HCT116 (cell line): ENCODE measurements around the gene GARIN3. TPM values are rescaled to one million over a fixed set of nuclear protein-coding genes. Genes with fewer than 3 reads are reported as not detected.

Source experiments
- ATAC-seq: fragments of 200-7000 bp; cut with Tn5 transposase; 2 replicates; pipeline ENCODE4 v1.9.1; 2020; ENCODE audit warnings: mild to moderate bottlenecking, moderate library complexity
- BruUV-seq: library from RNA; stranded (reverse); fragments of 400-500 nt; replicated peaks from 2 replicates; lab custom pipeline; 2021; lab: Mats Ljungman, UMichigan
- CTCF ChIA-PET: fragments of 300-600 bp; sonication (Branson Sonifier 250); formaldehyde crosslinking; loops from one replicate; lab custom pipeline; 2021; ENCODE audit warnings: antibody characterized with exemption; lab: Charles Lee
- POLR2A ChIA-PET: fragments of 300-600, 350-600 bp; sonication (Branson Sonifier 250); formaldehyde crosslinking; loops from one replicate; lab custom pipeline; 2021; ENCODE audit warnings: antibody characterized with exemption; lab: Charles Lee
- RAD21 ChIA-PET, 2 experiments: fragments of 300-600 bp; sonication (Branson Sonifier 250); formaldehyde crosslinking; loops; one replicate each; lab custom pipeline; 2023; ENCODE audit warnings: low total read pairs in 2 of 2; ENCODE audit not compliant: uncharacterized antibody in 2 of 2, unreplicated experiment in 2 of 2, low non-redundant PET in 1 of 2; lab: Charles Lee
- DNase-seq: peaks from one replicate; pipeline ENCODE4 v3.0.0-alpha.2; 2010; ENCODE audit warnings: low read depth, low spot score
- H2AFZ ChIP-seq: fragments of 200-600 bp; shearing (Covaris generic), sonication (generic); 2 replicates; pipeline ENCODE4 v1.6.1; 2017; ENCODE audit warnings: low read depth, mixed run types, mixed read lengths, antibody characterized with exemption, low read length; ENCODE audit not compliant: poor library complexity, severe bottlenecking
- H3K27ac ChIP-seq: 2 replicates; pipeline ENCODE4 v1.5.1; 2012; ENCODE audit warnings: low read depth, low read length
- H3K27me3 ChIP-seq: fragments of 200-600 bp; sonication (generic); 2 replicates; pipeline ENCODE4 v1.6.1; 2016; ENCODE audit warnings: mixed run types, low read length, mixed read lengths; ENCODE audit not compliant: insufficient read depth
- H3K36me3 ChIP-seq, 2 experiments: fragments of 200-500 bp in 1 of 2; fragments of 200-600 bp in 1 of 2; sonication (Bioruptor generic) in 1 of 2; sonication (generic) in 1 of 2; 2 replicates each; pipeline versions ENCODE4 v1.5.1 to v1.6.1; 2014 to 2016; ENCODE audit warnings: low read length in 2 of 2, inconsistent platforms in 1 of 2, mixed read lengths in 1 of 2, mixed run types in 1 of 2; ENCODE audit not compliant: insufficient read depth in 2 of 2, control insufficient read depth in 1 of 2
- H3K4me1 ChIP-seq, 2 experiments: fragments of 200-600 bp in 1 of 2; sonication (generic) in 1 of 2; 2 replicates each; pipeline versions ENCODE4 v1.5.1 to v1.6.1; 2012 to 2017; ENCODE audit warnings: low read length in 2 of 2, inconsistent platforms in 1 of 2, mild to moderate bottlenecking in 1 of 2, mixed read lengths in 1 of 2, mixed run types in 1 of 2, moderate library complexity in 1 of 2; ENCODE audit not compliant: insufficient read depth in 2 of 2, control insufficient read depth in 1 of 2
- H3K4me2 ChIP-seq: fragments of 200-600 bp; sonication (generic); 2 replicates; pipeline ENCODE4 v1.6.1; 2017; ENCODE audit warnings: mixed run types, low read length, mixed read lengths
- H3K4me3 ChIP-seq, 2 experiments: fragments of 200-600 bp in 1 of 2; sonication (generic) in 1 of 2; replicated peaks in 1 of 2; 2 replicates each; pipeline ENCODE4 v1.5.1; 2011 to 2016; ENCODE audit warnings: low read length in 2 of 2, control low read depth in 1 of 2, low read depth in 1 of 2, mild to moderate bottlenecking in 1 of 2, mixed read lengths in 1 of 2, mixed run types in 1 of 2
- H3K79me2 ChIP-seq: fragments of 200-600 bp; sonication (generic); 2 replicates; pipeline ENCODE4 v1.6.1; 2017; ENCODE audit warnings: mild to moderate bottlenecking, mixed run types, low read length, moderate library complexity, mixed read lengths; ENCODE audit not compliant: insufficient read depth
- H3K9ac ChIP-seq: fragments of 200-600 bp; sonication (generic); 2 replicates; pipeline ENCODE4 v1.6.1; 2016; ENCODE audit warnings: low read length, mixed read lengths
- H3K9me2 ChIP-seq: fragments of 200-600 bp; sonication (generic), shearing (Covaris generic); 2 replicates; pipeline ENCODE4 v1.6.1; 2017; ENCODE audit warnings: mixed run types, mild to moderate bottlenecking, moderate library complexity; ENCODE audit not compliant: insufficient read depth
- H3K9me3 ChIP-seq, 2 experiments: fragments of 200-500 bp in 1 of 2; fragments of 200-600 bp in 1 of 2; sonication (Bioruptor generic) in 1 of 2; sonication (generic) in 1 of 2; 2 replicates each; pipeline ENCODE4 v1.6.1; 2014 to 2017; ENCODE audit warnings: low read length in 2 of 2, mixed read lengths in 2 of 2, inconsistent platforms in 1 of 2, low read depth in 1 of 2, mild to moderate bottlenecking in 1 of 2, mixed run types in 1 of 2, moderate library complexity in 1 of 2; ENCODE audit not compliant: control insufficient read depth in 1 of 2, insufficient read depth in 1 of 2
- H4K20me1 ChIP-seq: fragments of 200-600 bp; sonication (generic), shearing (Covaris generic); 2 replicates; pipeline ENCODE4 v1.6.1; 2017; ENCODE audit warnings: mixed run types, mild to moderate bottlenecking, moderate library complexity; ENCODE audit not compliant: insufficient read depth
- ATF3 ChIP-seq: IDR thresholded peaks from 2 replicates; pipeline ENCODE4 v1.6.1; 2012
- CBX3 ChIP-seq: IDR thresholded peaks from 2 replicates; pipeline ENCODE4 v1.6.1; 2012; ENCODE audit warnings: low read depth
- CEBPB ChIP-seq: IDR thresholded peaks from 2 replicates; pipeline ENCODE4 v1.6.1; 2012; ENCODE audit warnings: low read depth
- EGR1 ChIP-seq: IDR thresholded peaks from 2 replicates; pipeline ENCODE4 v1.6.1; 2012; ENCODE audit warnings: low read depth
- ELF1 ChIP-seq: IDR thresholded peaks from 2 replicates; pipeline ENCODE4 v1.6.1; 2012; ENCODE audit warnings: low read depth, borderline replicate concordance
- EZH2 ChIP-seq: fragments of 200-600 bp; sonication (generic); IDR thresholded peaks from 2 replicates; pipeline ENCODE4 v1.6.1; 2017; ENCODE audit warnings: antibody characterized with exemption, mixed run types
- EZH2phosphoT487 ChIP-seq: fragments of 200-600 bp; IDR thresholded peaks from 2 replicates; pipeline ENCODE4 v1.6.1; 2018; ENCODE audit warnings: antibody characterized with exemption, borderline replicate concordance
- FOSL1 ChIP-seq: IDR thresholded peaks from 2 replicates; pipeline ENCODE4 v1.6.1; 2012; ENCODE audit warnings: low read depth
- JUND ChIP-seq: IDR thresholded peaks from 2 replicates; pipeline ENCODE4 v1.6.1; 2012
- MAX ChIP-seq: IDR thresholded peaks from 2 replicates; pipeline ENCODE4 v1.6.1; 2012
- RAD21 ChIP-seq: IDR thresholded peaks from 2 replicates; pipeline ENCODE4 v1.6.1; 2012; ENCODE audit warnings: low read depth, mild to moderate bottlenecking
- REST ChIP-seq: IDR thresholded peaks from 2 replicates; pipeline ENCODE4 v1.6.1; 2012; ENCODE audit warnings: low read depth
- SIN3A ChIP-seq: IDR thresholded peaks from 2 replicates; pipeline ENCODE4 v1.6.1; 2012; ENCODE audit warnings: low read depth
- SP1 ChIP-seq: IDR thresholded peaks from 2 replicates; pipeline ENCODE4 v1.6.1; 2012; ENCODE audit warnings: low read depth
- SRF ChIP-seq: IDR thresholded peaks from 2 replicates; pipeline ENCODE4 v1.6.1; 2012; ENCODE audit warnings: low read depth
- ZFX ChIP-seq: fragments of 450-650 bp; IDR thresholded peaks from 2 replicates; pipeline ENCODE4 v1.6.1; 2017
- ZNF274 ChIP-seq: fragments of 200-500 bp; sonication (Bioruptor generic); IDR thresholded peaks from 2 replicates; pipeline ENCODE4 v1.6.1; 2014; ENCODE audit warnings: mild to moderate bottlenecking, low read depth, low read length, inconsistent platforms
- intact Hi-C: fragments of 100-400 bp; cut with micrococcal nuclease; formaldehyde crosslinking; loops from 2 replicates; pipeline ENCODE4 v1.10.0; 2022
- total RNA-seq: library from RNA; stranded (reverse); gene quantifications from one replicate; pipeline ENCODE4 v1.2.1, GENCODE V29; 2021; ENCODE audit not compliant: unreplicated experiment

The GARIN3 gene
- total RNA-seq, 1 experiment from 2014 or later = not detected

GRCh38 chr5:157175071-157175612 is 9.1 kb upstream of the GARIN3 start:
- TF ChIP-seq JUND = no peak
- TF ChIP-seq EGR1 = no peak
- TF ChIP-seq CEBPB = no peak
- TF ChIP-seq SIN3A = no peak
- TF ChIP-seq ZFX = no peak
- TF ChIP-seq ELF1 = no peak
- TF ChIP-seq FOSL1 = no peak
- TF ChIP-seq ZNF274 = no peak
- no peak for TF ChIP-seq ATF3
- no peak for TF ChIP-seq EZH2
- TF ChIP-seq MAX = no peak
- Histone ChIP-seq H3K79me2 (no peaks in the 10 kb centered on the region), H3K9ac (no peak overlapping the region), H3K27ac (no peak overlapping the region), H2AFZ (no peak overlapping the region), H3K9me2 (no peaks in the 10 kb centered on the region), H3K4me2 (no peak overlapping the region), H3K4me3 (no peak overlapping the region), H3K27me3 (peaks cover 21% of the 10 kb centered on the region), H4K20me1 (no peaks in the 10 kb centered on the region), H3K4me1 (no peaks in the 10 kb centered on the region), H3K36me3 (no peaks in the 10 kb centered on the region), H3K9me3 (no peaks in the 10 kb centered on the region)
- intact Hi-C loops = no loop called here
- no TSS peak for BruUV-seq
- POLR2A ChIA-PET = no interaction called here
- RAD21 ChIA-PET = no interaction called here
- ATAC-seq (no peak), DNase-seq (no peak)
- CTCF ChIA-PET = no interaction called here

- Histone ChIP-seq H3K4me3 (no peak overlapping the region), H3K9me3 (no peaks in the 10 kb centered on the region), H3K27me3 (peaks cover 5% of the 10 kb centered on the region; the same call in 1 of the 2 replicates), H3K79me2 (no peaks in the 10 kb centered on the region), H3K9ac (no peak overlapping the region), H3K27ac (no peak overlapping the region), H4K20me1 (no peaks in the 10 kb centered on the region), H3K36me3 (no peaks in the 10 kb centered on the region), H3K9me2 (no peaks in the 10 kb centered on the region), H3K4me2 (no peak overlapping the region), H2AFZ (no peak overlapping the region), H3K4me1 (no peaks in the 10 kb centered on the region)
- RAD21 ChIA-PET = no interaction called here
- no peak for DNase-seq
- CTCF ChIA-PET = no interaction called here
- BruUV-seq = no TSS peak
- intact Hi-C loops = no loop called here
- POLR2A ChIA-PET = no interaction called here
- ATAC-seq = no peak
- TF ChIP-seq SP1 (no peak), ZFX (no peak), SRF (no peak), RAD21 (no peak), CEBPB (no peak), EZH2phosphoT487 (no peak), REST (no peak), FOSL1 (no peak), CBX3 (no peak)
These were observed 6.3 kb upstream of the GARIN3 start for GRCh38 chr5:157172403-157172802.
